Thymus (tissue), 14 donors: ENCODE measurements around the gene KLRF2. TPM values are rescaled to one million over a fixed set of nuclear protein-coding genes. Genes with fewer than 3 reads are reported as not detected.

Experiments used
- DNase-seq, 9 donors: peaks; one replicate each; pipeline ENCODE4 v3.0.0-alpha.2; 2013; ENCODE audit warnings: low spot score in 9 of 9, low read depth in 6 of 9, missing footprints in 1 of 9
- H3K27ac ChIP-seq, 2 donors: one replicate each; pipeline ENCODE4 v1.5.1; 2013; ENCODE audit warnings: control low read depth in 1 of 2, low read depth in 1 of 2, low read length in 1 of 2, mild to moderate bottlenecking in 1 of 2, moderate library complexity in 1 of 2
- H3K27me3 ChIP-seq, 2 donors: one replicate each; pipeline ENCODE4 v1.5.1; 2013; ENCODE audit warnings: low read length in 1 of 2; ENCODE audit not compliant: control insufficient read depth in 2 of 2, insufficient read depth in 1 of 2
- H3K36me3 ChIP-seq, 2 donors: one replicate each; pipeline ENCODE4 v1.5.1; 2013; ENCODE audit warnings: low read length in 1 of 2, mild to moderate bottlenecking in 1 of 2, moderate library complexity in 1 of 2; ENCODE audit not compliant: control insufficient read depth in 2 of 2, insufficient read depth in 2 of 2
- H3K4me1 ChIP-seq, 2 donors: one replicate each; pipeline ENCODE4 v1.5.1; 2013; ENCODE audit warnings: low read length in 2 of 2; ENCODE audit not compliant: control insufficient read depth in 2 of 2, insufficient read depth in 2 of 2
- H3K4me3 ChIP-seq, 2 donors: one replicate each; pipeline ENCODE4 v1.5.1; 2013; ENCODE audit warnings: low read length in 2 of 2, control low read depth in 1 of 2, mild to moderate bottlenecking in 1 of 2
- H3K9me3 ChIP-seq, 2 donors: one replicate each; pipeline ENCODE4 v1.5.1; 2013; ENCODE audit warnings: low read length in 1 of 2, mild to moderate bottlenecking in 1 of 2; ENCODE audit not compliant: control insufficient read depth in 2 of 2, insufficient read depth in 1 of 2
- WGBS: extraction: QIAGEN DNeasy Blood & Tissue Kit; methylation state at CpG from one replicate; pipeline ENCODE4 v1.1.7; 2013; 5-methylcytosine and 5-hydroxymethylcytosine counted together
- long read RNA-seq, 10 donors: transcript quantifications; one replicate each; lab custom pipeline, GENCODE V29; 2026
- polyA plus RNA-seq: library from polyadenylated mRNA; stranded (reverse); fragments of 200-250 nt; gene quantifications from one replicate; pipeline ENCODE4 v1.2.3, GENCODE V29; 2013
- total RNA-seq: library from RNA; stranded (reverse); fragments of 120-200 nt; gene quantifications from one replicate; pipeline ENCODE4 v1.2.4, GENCODE V29; 2013
- donor health status: healthy.

KLRF2 gene
- total RNA-seq: 0.76 TPM
- 0.11 TPM for polyA plus RNA-seq
- long read RNA-seq, donor 1: 0 reads
- long read RNA-seq, donor 2: 0 reads
- long read RNA-seq, donor 3, partial matches to known transcripts: 0 of 1 reads
- long read RNA-seq, donor 3, other reads (novel, unspliced or antisense): 0 of 1 reads
- long read RNA-seq, donor 4: 0 reads
- long read RNA-seq, donor 5, partial matches to known transcripts: 0 of 1 reads
- long read RNA-seq, donor 5, other reads (novel, unspliced or antisense): 0 of 1 reads
- long read RNA-seq, donor 6: 0 reads
- long read RNA-seq, donor 7: 0 reads
- long read RNA-seq, donor 8: 0 reads
- long read RNA-seq, donor 9: 0 reads
- long read RNA-seq, donor 10: 0 reads

DNA sequence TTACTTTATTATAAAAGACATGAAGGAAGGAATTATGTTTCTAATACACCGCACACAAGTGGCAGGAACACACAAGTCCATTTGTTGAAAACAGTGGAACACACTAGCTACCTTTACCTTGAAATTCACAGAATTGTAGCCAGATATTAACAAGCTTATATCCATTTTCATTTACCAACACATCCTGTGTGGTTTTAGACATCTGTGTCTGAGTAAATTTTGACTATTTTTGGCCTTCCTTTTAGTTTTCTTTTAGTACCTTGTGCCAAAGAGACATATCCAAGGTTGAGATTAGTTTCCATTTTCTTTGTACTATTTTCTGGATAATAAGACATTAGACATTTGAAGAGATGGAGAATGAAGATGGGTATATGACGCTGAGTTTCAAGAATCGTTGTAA is at the start of gene KLRF2:
TSS of gene KLRF2 (plus strand) at position 244 of the 400 bp plus-strand sequence. CDS start at position 351, 107 bp downstream.
- 75% methylated on average over 3 of the region's 3 CpGs for WGBS
- no peaks in the 10 kb centered on the region for H3K9me3 ChIP-seq
- H3K4me3 ChIP-seq: no peak within 1 kb of the TSS
- no peaks in the 10 kb centered on the region for H3K4me1 ChIP-seq
- no peak within 1 kb of the TSS for H3K27ac ChIP-seq
- no peaks in the 10 kb centered on the region for H3K27me3 ChIP-seq
- no peak for DNase-seq
- no peaks in the 10 kb centered on the region for H3K36me3 ChIP-seq

DNA sequence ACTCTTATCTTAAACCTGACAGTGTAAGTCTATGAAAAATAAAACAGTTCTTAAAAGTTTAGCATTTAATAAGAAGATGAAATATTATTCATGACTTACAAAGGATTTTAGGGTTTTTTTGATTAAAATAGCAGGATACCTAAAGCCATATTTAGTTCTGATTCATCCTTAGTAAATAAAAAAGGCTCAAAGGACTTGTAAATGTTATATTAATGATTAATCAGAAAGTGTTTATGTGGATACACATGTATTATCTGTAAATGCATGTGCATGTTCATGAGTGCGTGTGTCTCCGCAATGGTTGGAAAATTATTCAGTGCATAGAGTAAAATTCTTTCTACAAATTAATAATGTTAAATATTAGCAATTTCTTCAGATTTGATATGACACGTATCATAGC is 49.6 kb upstream of the KLRF2 start:
- Histone ChIP-seq H3K27ac (no peak overlapping the region), H3K9me3 (no peaks in the 10 kb centered on the region), H3K36me3 (no peaks in the 10 kb centered on the region), H3K27me3 (no peaks in the 10 kb centered on the region), H3K4me1 (no peaks in the 10 kb centered on the region), H3K4me3 (no peak overlapping the region)
- 65% methylated on average over 3 of the region's 3 CpGs for WGBS
- no peak for DNase-seq

DNA sequence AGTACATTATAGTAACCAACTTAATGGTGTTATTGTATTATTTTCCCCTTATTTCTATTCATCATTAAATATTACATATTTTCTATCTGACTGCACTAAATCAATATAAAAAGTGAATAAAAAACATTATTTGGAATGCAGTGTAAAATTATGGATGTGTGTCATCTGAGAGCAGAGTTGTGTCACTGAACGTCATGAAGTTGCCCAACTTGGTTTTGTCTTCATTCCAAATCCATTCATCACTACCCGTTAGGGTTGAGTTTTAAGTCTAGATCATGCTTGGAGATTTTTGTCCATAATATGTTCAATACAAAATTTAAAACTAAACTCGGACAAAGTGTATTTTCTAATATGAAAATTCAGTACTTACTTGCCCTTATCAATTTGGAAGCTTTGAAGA is 37.9 kb upstream of the KLRF2 start:
- H3K27me3 ChIP-seq: no peaks in the 10 kb centered on the region
- H3K36me3 ChIP-seq: no peaks in the 10 kb centered on the region
- 92% methylated on average over 3 of the region's 3 CpGs for WGBS
- no peaks in the 10 kb centered on the region for H3K9me3 ChIP-seq
- no peaks in the 10 kb centered on the region for H3K4me1 ChIP-seq
- H3K27ac ChIP-seq: no peak overlapping the region
- no peak overlapping the region for H3K4me3 ChIP-seq
- no peak for DNase-seq

DNA sequence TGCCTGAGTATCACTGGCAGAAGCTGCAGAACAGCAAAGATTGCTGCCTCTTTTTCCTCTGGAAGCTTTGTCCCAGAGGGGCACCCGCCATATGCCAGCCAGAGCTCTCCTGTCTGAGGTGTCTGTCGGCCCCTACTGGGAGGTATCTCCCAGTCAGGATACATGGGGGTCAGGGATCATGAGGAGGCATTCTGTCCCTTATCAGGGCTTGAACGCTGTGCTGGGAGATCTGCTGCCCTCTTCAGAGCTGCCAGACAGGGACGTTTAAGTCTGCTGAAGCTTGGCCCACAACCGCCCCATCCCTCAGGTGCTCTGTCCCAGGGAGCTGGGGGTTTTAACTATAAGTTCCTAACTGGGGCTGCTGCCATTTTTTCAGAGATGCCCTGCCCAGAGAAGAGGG is 32.4 kb upstream of the KLRF2 start:
- DNase-seq: no peak
- no peaks in the 10 kb centered on the region for H3K27me3 ChIP-seq
- 96% methylated on average over 5 of the region's 5 CpGs for WGBS

DNA sequence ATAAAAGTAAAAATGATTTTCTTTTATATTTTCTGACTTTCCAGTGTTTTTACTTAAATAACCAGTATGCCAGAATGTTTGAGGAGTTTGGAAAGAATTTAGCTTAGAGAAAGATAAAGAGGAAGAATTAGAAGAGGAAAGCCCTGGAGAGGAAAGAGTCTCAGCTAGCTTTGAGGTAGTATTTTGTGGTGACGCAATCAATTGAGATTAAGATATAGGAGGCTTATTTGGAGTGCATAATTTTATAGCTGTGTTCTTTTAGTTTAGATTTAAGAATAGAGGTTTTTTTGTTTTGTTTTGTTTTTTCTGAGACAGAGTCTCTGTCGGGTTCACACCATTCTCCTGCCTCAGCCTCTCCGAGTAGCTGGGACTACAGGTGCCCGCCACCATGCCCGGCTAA is 30.2 kb upstream of the KLRF2 start:
- Histone ChIP-seq H3K27ac (no peak overlapping the region), H3K9me3 (peaks cover 0 to 7% of the 10 kb centered on the region in 2 donors), H3K36me3 (peaks cover 3 to 4% of the 10 kb centered on the region in 2 donors), H3K4me3 (no peak overlapping the region), H3K27me3 (no peaks in the 10 kb centered on the region), H3K4me1 (no peaks in the 10 kb centered on the region)
- DNase-seq: no peak
- WGBS: 98% methylated on average over 5 of the region's 5 CpGs

More for the DNA sequence above, 32.4 kb upstream of the KLRF2 start:
- Histone ChIP-seq H3K4me3 (no peak overlapping the region), H3K4me1 (no peaks in the 10 kb centered on the region), H3K27ac (no peak overlapping the region), H3K9me3 (peaks cover 0 to 7% of the 10 kb centered on the region in 2 donors), H3K36me3 (peaks cover 0 to 4% of the 10 kb centered on the region in 2 donors)

DNA sequence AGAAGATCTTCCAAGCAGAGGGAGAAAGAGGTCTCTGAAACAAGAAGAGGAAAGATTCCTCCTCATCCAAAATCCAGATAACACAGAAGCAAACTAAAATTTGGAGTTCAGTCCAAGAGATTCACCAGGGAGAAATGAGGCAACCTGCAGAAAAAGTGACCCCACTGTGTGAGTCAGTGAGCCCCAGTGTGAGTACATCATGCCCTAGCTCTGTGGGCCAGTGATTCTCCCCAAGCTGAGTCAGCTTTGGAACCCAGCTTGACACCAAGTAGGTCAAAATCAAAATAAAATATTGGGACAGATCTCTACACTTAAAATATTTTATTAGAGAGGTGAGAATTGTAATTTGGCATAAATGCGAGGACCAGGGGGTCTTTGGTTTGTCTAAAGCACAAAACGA is 29.4 kb upstream of the KLRF2 start:
- Histone ChIP-seq H3K36me3 (peaks cover 3 to 4% of the 10 kb centered on the region in 2 donors), H3K4me3 (no peak overlapping the region), H3K27ac (no peak overlapping the region), H3K9me3 (peaks cover 0 to 7% of the 10 kb centered on the region in 2 donors), H3K27me3 (no peaks in the 10 kb centered on the region), H3K4me1 (no peaks in the 10 kb centered on the region)
- DNase-seq: no peak
- WGBS: over 99% methylated on average over 2 of the region's 2 CpGs

- Histone ChIP-seq H3K27ac (no peak overlapping the region), H3K27me3 (no peaks in the 10 kb centered on the region), H3K9me3 (no peaks in the 10 kb centered on the region), H3K4me1 (no peaks in the 10 kb centered on the region), H3K4me3 (no peak overlapping the region), H3K36me3 (peaks cover 3 to 4% of the 10 kb centered on the region in 2 donors)
- WGBS: 96% methylated on average over 1 of the region's 1 CpG
- DNase-seq: no peak
Observed at GRCh38 chr12:9856151-9856550, 25.1 kb upstream of the KLRF2 start.

DNA sequence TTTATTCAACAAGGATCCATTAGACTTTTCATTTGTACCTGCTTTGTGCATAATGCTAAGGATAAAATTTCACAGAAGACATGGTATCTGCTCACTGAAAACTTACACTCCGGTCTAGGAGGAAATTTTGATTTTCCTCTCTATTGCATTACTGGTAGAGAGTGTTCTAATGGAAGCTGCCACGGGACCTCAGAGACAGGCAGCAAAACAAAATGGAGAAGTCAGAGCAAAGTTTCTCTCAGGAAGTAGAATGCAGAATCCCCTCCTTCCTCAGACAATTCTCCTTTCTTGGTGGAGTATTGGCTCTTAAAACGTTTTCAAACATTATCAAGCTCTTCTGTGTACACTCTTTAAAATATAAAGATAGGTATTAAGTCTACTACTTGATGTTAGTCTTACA is 24.4 kb upstream of the KLRF2 start:
- no peak overlapping the region for H3K27ac ChIP-seq
- 86% methylated on average over 3 of the region's 3 CpGs for WGBS
- no peaks in the 10 kb centered on the region for H3K4me1 ChIP-seq
- no peaks in the 10 kb centered on the region for H3K27me3 ChIP-seq
- H3K36me3 ChIP-seq: peaks cover 3 to 4% of the 10 kb centered on the region in 2 donors
- H3K9me3 ChIP-seq: no peaks in the 10 kb centered on the region
- DNase-seq: no peak
- H3K4me3 ChIP-seq: no peak overlapping the region

GRCh38 chr12:9858135-9858534 is 23.2 kb upstream of the KLRF2 start:
- no peak overlapping the region for H3K4me3 ChIP-seq
- H3K36me3 ChIP-seq: peaks cover 0 to 3% of the 10 kb centered on the region in 2 donors
- H3K4me1 ChIP-seq: no peaks in the 10 kb centered on the region

More at GRCh38 chr12:9858135-9858534, 23.2 kb upstream of the KLRF2 start:
- Histone ChIP-seq H3K27me3 (no peaks in the 10 kb centered on the region), H3K27ac (no peak overlapping the region), H3K9me3 (peaks cover 0 to 4% of the 10 kb centered on the region in 2 donors)
- no peak for DNase-seq
